GM12864 (cell line): ENCODE data around the gene CBLL1.
A peak's percentile ranks its signal among the peaks of the same experiment; 100 is the strongest.

Experiments
- DNase-seq: peaks from one replicate; pipeline ENCODE4 v3.0.0-alpha.2; 2011; ENCODE audit warnings: low read depth
- H3K4me3 ChIP-seq: 2 replicates; pipeline ENCODE4 v1.5.1; 2011; ENCODE audit warnings: mild to moderate bottlenecking, low read depth, low read length, control low read depth
- CTCF ChIP-seq: IDR thresholded peaks from 2 replicates; pipeline ENCODE4 v1.5.1; 2011; ENCODE audit warnings: low read depth, mild to moderate bottlenecking, moderate library complexity, low read length, control low read depth, inconsistent platforms; ENCODE audit errors: missing control alignments

Gene CBLL1

GRCh38 chr7:107743567-107744344 lies at the start of gene CBLL1:
TSS of gene CBLL1 (plus strand) at chr7:107744142. CDS start at chr7:107744164, 22 bp downstream.
- peak; percentile 75 for TF ChIP-seq CTCF
- peak; percentile 89 for DNase-seq
- peak within 1 kb of the TSS; percentile 91 for H3K4me3 ChIP-seq

- TF ChIP-seq CTCF: no peak
- H3K4me3 ChIP-seq: no peak overlapping the region
- DNase-seq: no peak
Measured at GRCh38 chr7:107694386-107694785, 49.6 kb upstream of the CBLL1 start.

GRCh38 chr7:107696330-107696946 lies 47.5 kb upstream of the CBLL1 start:
- no peak overlapping the region for H3K4me3 ChIP-seq
- DNase-seq: no peak
- TF ChIP-seq CTCF: no peak

GRCh38 chr7:107697321-107698049 lies 46.5 kb upstream of the CBLL1 start:
- H3K4me3 ChIP-seq: no peak overlapping the region
- no peak for TF ChIP-seq CTCF
- DNase-seq: no peak

- no peak for TF ChIP-seq CTCF
- no peak for DNase-seq
- no peak overlapping the region for H3K4me3 ChIP-seq
Measured at GRCh38 chr7:107700570-107700969, 43.4 kb upstream of the CBLL1 start.

GRCh38 chr7:107701191-107701590 lies 42.8 kb upstream of the CBLL1 start:
- no peak overlapping the region for H3K4me3 ChIP-seq
- no peak for TF ChIP-seq CTCF
- DNase-seq: no peak
